Measurements from ENCODE around the gene EVI5L.
A peak's percentile ranks its signal among the peaks of the same experiment; 100 is the strongest.

The EVI5L gene

DNA sequence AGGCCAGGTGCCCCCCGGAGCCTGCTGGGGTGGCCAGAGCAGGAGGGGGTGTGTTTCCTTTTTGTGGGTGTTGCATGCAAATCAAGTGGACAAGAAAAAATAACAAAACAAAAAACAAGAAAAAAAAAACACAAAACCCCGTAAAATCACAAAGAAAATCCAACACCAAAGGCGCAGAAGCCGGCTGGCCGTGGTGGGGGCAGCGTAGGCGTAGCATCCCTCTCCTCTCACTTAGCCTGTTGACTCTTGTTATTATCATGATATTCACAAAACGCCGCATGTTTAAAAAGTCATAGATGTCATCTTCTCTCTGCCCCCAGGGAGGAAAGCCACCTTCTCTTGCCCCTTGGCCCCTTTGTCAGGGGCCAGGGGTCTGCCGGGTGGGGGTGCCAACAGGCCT is 83.6 kb downstream of the EVI5L start:
- intact Hi-C loops (cut with DNase I): no loop called here
- DNase-seq: no peak

DNA sequence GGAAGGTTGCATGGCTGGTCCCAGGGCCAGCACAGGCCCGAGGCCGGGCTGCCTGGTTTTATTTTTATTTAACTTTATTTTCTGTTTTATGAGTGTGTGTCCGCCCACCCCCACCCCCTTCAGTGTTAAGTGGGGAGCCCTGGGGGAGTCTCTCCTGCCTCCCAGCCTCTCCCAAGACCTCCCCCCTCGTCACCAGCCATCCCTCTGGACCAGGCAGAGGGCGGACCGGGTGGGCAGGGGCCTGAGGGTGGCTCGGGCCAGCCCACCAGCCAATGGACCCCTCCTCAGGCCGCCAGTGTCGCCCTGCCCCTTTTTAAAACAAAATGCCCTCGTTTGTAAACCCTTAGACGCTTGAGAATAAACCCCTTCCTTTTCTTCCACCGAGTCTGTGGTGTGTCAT is 84.1 kb downstream of the EVI5L start:
- intact Hi-C loops (cut with DNase I): no loop called here
- peak in 1 of 42 donors; percentile 5 for DNase-seq

All from head of caudate nucleus (tissue), 42 donors.